Measurements from ENCODE around the gene SH3RF3.

- TF ChIP-seq POLR2AphosphoS5 (IDR thresholded peaks at IDR 0.05) (no peak), CTCF (IDR thresholded peaks at IDR 0.05) (no peak), POLR2A (IDR thresholded peaks at IDR 0.05) (no peak)
These were observed 74.4 kb downstream of the SH3RF3 start for GRCh38 chr2:109203246-109204011.
